Measurements from ENCODE around the gene TRPV2.

Gene TRPV2

DNA sequence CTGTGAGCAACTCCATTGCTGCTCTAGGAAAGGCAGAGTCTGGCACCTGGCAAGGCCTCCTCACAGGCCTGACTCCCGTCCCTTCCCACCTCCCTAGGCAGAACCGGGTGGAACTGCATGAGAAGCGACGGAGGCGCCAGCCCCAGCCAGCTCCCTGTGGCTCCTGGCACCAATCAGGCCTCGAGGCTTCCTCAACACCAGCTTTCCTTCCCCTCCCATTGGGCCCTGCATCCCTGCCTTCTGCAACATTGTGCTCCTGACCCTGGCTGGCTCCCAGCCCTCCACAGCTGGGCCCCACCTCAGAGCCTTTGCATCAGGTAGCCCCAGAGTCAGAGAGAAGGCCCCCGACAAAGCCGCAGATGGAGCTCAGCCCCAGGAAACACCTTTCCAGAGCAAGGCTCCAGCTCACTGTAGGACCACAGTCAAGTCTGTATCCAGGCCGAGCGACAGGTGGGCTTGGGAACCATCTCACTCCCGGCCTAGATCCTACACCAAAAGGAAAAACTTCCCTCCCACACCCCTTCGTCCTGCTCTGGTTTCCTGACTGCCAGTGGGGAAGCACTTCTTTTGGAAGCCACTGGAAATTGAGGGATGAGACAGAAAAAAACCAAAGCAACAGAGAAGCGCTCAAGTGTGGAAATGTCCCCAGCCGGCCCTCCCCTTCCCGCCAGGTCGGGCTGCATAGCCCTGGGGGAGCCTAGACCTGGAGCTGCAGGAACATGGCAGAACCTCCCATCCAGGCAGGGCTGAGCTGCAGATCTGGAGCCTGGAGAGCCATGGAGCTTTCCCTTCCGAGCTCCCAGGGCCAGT is 45.6 kb downstream of the TRPV2 start:
- Histone ChIP-seq H3K27ac (no peak overlapping the region), H3K9me3 (no peaks in the 10 kb centered on the region), H3K27me3 (no peaks in the 10 kb centered on the region), H3K4me1 (peaks cover 0 to 5% (median 0%) of the 10 kb centered on the region in 4 donors), H3K4me3 (no peak overlapping the region), H3K36me3 (peaks cover 0 to 24% (median 4%) of the 10 kb centered on the region in 3 donors)
- DNase-seq = no peak
- intact Hi-C loops (cut with DNase I; ENCODE audit: low total_unique reads) = no loop called here
- TF ChIP-seq, protein P1, sequence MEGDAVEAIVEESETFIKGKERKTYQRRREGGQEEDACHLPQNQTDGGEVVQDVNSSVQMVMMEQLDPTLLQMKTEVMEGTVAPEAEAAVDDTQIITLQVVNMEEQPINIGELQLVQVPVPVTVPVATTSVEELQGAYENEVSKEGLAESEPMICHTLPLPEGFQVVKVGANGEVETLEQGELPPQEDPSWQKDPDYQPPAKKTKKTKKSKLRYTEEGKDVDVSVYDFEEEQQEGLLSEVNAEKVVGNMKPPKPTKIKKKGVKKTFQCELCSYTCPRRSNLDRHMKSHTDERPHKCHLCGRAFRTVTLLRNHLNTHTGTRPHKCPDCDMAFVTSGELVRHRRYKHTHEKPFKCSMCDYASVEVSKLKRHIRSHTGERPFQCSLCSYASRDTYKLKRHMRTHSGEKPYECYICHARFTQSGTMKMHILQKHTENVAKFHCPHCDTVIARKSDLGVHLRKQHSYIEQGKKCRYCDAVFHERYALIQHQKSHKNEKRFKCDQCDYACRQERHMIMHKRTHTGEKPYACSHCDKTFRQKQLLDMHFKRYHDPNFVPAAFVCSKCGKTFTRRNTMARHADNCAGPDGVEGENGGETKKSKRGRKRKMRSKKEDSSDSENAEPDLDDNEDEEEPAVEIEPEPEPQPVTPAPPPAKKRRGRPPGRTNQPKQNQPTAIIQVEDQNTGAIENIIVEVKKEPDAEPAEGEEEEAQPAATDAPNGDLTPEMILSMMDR (IDR thresholded peaks at IDR 0.05) = no peak

DNA sequence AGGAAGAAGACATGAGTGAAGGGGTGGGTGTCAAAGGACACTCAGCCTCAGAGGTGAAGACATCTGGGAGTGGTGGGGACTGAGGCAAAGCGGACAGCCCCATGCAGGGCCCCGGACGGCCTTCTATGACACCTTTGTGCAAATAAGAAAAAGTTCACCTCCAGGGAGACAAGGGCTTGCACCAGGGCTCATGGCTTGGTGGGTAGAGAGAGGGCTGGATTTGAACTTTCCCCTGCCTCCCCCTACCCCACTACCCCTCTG is 46.2 kb downstream of the TRPV2 start:
- intact Hi-C loops (cut with DNase I; ENCODE audit: low total_unique reads) = no loop called here
- Histone ChIP-seq H3K27me3 (no peaks in the 10 kb centered on the region), H3K9me3 (no peaks in the 10 kb centered on the region), H3K4me1 (peaks cover 0 to 5% (median 0%) of the 10 kb centered on the region in 4 donors), H3K27ac (no peak overlapping the region), H3K36me3 (peaks cover 0 to 24% (median 4%) of the 10 kb centered on the region in 3 donors), H3K4me3 (no peak overlapping the region)
- TF ChIP-seq, protein P1 (IDR thresholded peaks at IDR 0.05) = no peak
- DNase-seq = no peak

- H3K27me3 ChIP-seq = no peaks in the 10 kb centered on the region
- TF ChIP-seq, protein P1 (IDR thresholded peaks at IDR 0.05) = no peak
- H3K36me3 ChIP-seq = peaks cover 0 to 20% (median 4%) of the 10 kb centered on the region in 3 donors
- no peaks in the 10 kb centered on the region for H3K9me3 ChIP-seq
- DNase-seq = no peak
- peaks cover 0 to 5% (median 0%) of the 10 kb centered on the region in 4 donors for H3K4me1 ChIP-seq
- no peak overlapping the region for H3K4me3 ChIP-seq
- intact Hi-C loops (cut with DNase I; ENCODE audit: low total_unique reads) = no loop called here
- H3K27ac ChIP-seq = no peak overlapping the region
Observed at GRCh38 chr17:16462070-16462864, 46.9 kb downstream of the TRPV2 start.

DNA sequence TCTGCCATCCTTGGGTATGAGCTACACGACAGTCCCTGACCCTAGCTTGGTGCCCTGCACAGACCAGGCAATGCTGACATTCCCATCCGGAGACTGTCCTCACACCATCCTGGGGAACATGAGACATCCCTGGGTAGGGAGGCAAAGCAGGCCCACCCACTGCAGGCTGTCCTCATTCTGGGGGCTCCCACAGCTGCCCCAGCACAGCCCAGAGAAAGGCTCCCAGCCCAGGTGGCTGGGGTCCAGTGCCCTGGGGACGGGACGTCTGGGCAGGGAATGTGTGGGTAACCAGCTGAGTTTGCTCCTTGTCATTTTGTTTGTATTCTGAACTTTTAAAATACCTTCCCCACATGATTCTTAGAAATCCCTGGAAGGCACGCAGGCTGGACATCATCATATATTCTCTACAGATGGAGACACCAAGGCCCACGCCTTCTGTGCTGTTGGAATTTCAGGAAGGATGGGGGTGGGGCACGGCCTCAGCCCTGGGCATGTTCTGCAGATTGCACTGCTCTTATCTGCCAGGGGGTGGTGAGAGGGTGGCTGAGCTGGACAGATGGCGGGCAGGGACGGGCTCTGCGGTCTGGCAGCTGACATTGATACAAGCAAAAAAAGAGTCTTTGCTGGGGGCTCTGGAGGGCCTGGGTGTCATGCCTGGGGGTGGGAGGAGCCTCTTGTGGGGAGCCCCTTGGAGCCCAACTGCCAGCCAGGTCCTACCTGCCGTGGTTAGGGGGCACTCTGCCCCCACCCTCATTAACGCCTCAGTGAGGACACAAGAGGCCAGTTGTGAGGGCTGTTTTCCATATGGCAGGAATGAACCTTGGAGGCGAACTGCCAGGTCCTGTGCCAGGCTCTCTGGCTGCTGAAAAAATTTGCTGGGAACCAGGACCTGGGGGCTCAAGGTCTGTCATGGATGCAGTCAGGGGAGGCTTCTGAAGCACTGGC is 48.3 kb downstream of the TRPV2 start:
- H3K27me3 ChIP-seq = no peaks in the 10 kb centered on the region
- no peak overlapping the region for H3K4me3 ChIP-seq
- DNase-seq = no peak
- no peaks in the 10 kb centered on the region for H3K9me3 ChIP-seq
- TF ChIP-seq, protein P1 (IDR thresholded peaks at IDR 0.05) = peak in 1 of 2 experiments; percentile 24
- no peak overlapping the region for H3K27ac ChIP-seq
- intact Hi-C loops (cut with DNase I; ENCODE audit: low total_unique reads) = no loop called here
- H3K4me1 ChIP-seq = peaks cover 0 to 5% (median 0%) of the 10 kb centered on the region in 4 donors
- H3K36me3 ChIP-seq = peaks cover 0 to 16% (median 4%) of the 10 kb centered on the region in 3 donors

GRCh38 chr17:16464303-16465051 is 49.1 kb downstream of the TRPV2 start:
- no peak for DNase-seq
- H3K4me1 ChIP-seq = peaks cover 0 to 5% (median 0%) of the 10 kb centered on the region in 4 donors
- H3K27ac ChIP-seq = no peak overlapping the region
- H3K9me3 ChIP-seq = no peaks in the 10 kb centered on the region
- H3K4me3 ChIP-seq = no peak overlapping the region
- TF ChIP-seq, protein P1 (IDR thresholded peaks at IDR 0.05) = no peak
- no peaks in the 10 kb centered on the region for H3K27me3 ChIP-seq
- H3K36me3 ChIP-seq = peaks cover 0 to 16% (median 0%) of the 10 kb centered on the region in 3 donors
- intact Hi-C loops (cut with DNase I; ENCODE audit: low total_unique reads) = no loop called here
